C4-2B (cell line): ENCODE measurements around the gene KLF11.

Experiments
- H3K27ac ChIP-seq: fragments of 450-650 bp; 2 replicates; pipeline ENCODE4 v1.5.1; 2017
- ZFX ChIP-seq: fragments of 450-650 bp; IDR thresholded peaks from 2 replicates; pipeline ENCODE4 v1.6.1; 2017
- TF ChIP-seq, protein P1 (sequence below): fragments of 450-650 bp; conservative IDR thresholded peaks from 2 replicates; pipeline ENCODE4 v1.5.1; 2017; ENCODE audit warnings: mild to moderate bottlenecking

Gene KLF11

DNA sequence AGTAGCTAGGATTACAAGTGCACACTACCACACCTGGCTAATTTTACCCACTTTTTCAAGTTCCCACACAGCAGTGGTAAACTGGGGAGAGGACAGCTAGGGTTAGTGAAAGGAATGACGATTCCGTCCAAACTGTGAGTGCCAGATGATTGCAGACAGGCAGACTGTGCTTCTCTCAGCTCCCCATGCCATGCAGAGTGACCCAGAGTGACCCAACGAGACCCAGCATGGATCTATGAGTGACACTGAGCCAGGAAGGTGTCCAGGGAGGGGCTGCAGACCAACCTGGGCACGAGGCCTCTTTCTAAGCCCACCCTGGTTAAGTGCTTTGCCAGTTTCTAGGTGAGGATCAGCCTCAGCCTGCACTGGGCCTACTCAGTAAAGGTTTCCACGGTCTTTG is 7.7 kb upstream of the KLF11 start:
- TF ChIP-seq, protein P1, sequence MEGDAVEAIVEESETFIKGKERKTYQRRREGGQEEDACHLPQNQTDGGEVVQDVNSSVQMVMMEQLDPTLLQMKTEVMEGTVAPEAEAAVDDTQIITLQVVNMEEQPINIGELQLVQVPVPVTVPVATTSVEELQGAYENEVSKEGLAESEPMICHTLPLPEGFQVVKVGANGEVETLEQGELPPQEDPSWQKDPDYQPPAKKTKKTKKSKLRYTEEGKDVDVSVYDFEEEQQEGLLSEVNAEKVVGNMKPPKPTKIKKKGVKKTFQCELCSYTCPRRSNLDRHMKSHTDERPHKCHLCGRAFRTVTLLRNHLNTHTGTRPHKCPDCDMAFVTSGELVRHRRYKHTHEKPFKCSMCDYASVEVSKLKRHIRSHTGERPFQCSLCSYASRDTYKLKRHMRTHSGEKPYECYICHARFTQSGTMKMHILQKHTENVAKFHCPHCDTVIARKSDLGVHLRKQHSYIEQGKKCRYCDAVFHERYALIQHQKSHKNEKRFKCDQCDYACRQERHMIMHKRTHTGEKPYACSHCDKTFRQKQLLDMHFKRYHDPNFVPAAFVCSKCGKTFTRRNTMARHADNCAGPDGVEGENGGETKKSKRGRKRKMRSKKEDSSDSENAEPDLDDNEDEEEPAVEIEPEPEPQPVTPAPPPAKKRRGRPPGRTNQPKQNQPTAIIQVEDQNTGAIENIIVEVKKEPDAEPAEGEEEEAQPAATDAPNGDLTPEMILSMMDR: no peak
- TF ChIP-seq ZFX: no peak

GRCh38 chr2:10036095-10036884 is 7.1 kb upstream of the KLF11 start:
- TF ChIP-seq, protein P1: peak; percentile 60
- 0 out of 2 replicates have a peak, but pooled peaks have one; percentile 9 for TF ChIP-seq ZFX
- H3K27ac ChIP-seq: peak overlapping the region; percentile 64

More for the DNA sequence above, 7.7 kb upstream of the KLF11 start:
- H3K27ac ChIP-seq: peak overlapping the region; percentile 64

- no peak overlapping the region for H3K27ac ChIP-seq
- no peak for TF ChIP-seq ZFX
- TF ChIP-seq, protein P1: no peak
Measured at GRCh38 chr2:10038123-10038522, 5.2 kb upstream of the KLF11 start.

DNA sequence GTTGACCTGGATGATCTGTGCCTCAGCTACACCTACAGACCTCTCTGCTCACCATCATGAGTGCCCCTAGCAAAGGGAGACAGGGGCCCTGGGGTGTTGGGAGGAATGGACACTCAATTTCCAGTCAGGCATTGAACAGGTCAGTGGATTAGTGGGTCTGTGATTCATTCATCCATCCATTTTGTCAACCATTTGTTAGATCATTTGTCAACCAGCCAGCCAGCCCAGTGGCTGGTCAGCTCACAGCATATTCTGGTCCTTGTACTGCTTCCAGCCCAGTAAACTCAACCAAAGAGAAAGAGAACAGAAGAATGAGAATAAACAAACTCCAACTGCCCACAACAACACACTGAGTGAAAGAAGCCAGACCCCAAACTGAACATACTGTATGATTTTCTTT is 4.6 kb upstream of the KLF11 start:
- H3K27ac ChIP-seq: no peak overlapping the region
- TF ChIP-seq, protein P1: no peak
- no peak for TF ChIP-seq ZFX

GRCh38 chr2:10039658-10040410 is 3.5 kb upstream of the KLF11 start:
- TF ChIP-seq ZFX: no peak
- TF ChIP-seq, protein P1: peak; percentile 43
- peak overlapping the region; percentile 72 for H3K27ac ChIP-seq

DNA sequence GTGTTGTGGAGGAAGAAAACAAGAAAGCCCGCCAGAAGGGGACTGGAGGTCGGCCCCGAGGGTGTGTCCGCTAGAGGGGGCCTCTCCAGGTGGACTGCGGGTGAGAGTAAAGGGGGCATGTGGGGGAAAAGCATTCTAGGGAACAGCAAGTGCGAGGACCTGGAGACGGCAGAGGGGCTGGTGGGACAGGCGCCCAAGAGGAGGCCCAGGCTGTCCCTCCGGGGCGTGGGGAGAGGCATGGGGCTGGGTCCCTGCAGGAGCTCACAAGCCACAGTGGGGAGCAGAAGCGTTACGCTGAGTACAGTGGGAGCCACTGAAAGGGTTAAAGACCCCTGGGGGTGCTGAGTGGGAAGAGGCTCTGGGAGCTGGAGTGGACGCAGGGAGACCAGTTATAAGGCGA is 1.6 kb upstream of the KLF11 start:
- no peak for TF ChIP-seq ZFX
- TF ChIP-seq, protein P1: no peak
- peak overlapping the region; percentile 65; the same call in 1 of the 2 replicates for H3K27ac ChIP-seq
